ENCODE measurements around the gene LGALS13.

LGALS13 gene, protein sequence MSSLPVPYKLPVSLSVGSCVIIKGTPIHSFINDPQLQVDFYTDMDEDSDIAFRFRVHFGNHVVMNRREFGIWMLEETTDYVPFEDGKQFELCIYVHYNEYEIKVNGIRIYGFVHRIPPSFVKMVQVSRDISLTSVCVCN

DNA sequence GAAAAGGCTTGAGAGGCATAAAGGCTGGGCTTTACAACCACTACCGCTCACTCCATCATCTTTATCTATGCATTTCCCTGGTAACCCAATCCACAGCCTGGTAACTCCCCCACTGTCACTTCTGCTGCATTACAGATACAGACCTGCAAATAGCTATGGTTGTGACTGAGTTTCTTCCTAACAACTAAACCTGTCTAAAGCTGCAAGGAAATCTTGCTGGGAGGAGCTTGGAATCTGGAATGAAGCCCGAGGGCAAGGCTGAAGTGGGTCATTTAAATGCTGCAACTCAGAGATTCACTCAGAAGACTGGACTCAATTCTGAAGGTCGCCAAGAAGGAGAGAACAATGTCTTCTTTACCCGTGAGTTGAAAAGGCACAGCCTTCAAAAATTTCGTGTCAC lies at the start of gene LGALS13:
LGALS13 (plus strand) TSS at position 301 of the 400 bp plus-strand sequence; CDS start at position 346, 45 bp downstream.
- TF ChIP-seq ZNF274 (IDR thresholded peaks at IDR 0.05; ENCODE audit: low read depth, low read length) = no peak
- no peak within 1 kb of the TSS for H3K4me3 ChIP-seq (ENCODE audit: low read length)

DNA sequence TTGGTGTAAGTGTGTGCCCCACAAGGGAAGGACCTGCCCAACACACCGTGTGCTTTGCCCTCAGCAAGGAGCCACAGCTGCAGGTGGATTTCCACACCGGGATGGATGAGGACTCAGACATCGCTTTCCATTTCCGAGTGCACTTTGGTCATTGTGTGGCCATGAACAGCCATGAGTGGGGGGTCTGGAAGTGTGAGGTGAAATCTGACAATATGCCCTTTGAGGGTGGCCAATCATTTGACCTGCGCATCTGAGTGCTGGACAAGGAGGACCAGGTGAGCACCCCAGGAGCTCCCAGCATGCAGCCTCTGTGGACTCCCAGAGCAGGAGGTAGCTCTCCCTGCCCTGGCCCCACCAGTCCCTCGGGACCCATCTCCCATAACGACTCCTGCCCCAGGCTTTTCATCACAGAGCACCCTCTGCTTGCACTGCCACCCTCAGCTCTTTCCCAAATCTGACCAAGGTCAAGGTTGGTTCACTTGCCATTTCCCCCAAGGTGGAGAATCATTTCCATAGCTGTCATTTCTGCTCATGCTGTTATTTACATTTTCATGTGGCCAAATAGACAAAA lies 49.2 kb upstream of the LGALS13 start:
- TF ChIP-seq ZNF274 (IDR thresholded peaks at IDR 0.05; ENCODE audit: low read depth, low read length) = no peak
- H3K4me3 ChIP-seq (ENCODE audit: low read length) = no peak overlapping the region

DNA sequence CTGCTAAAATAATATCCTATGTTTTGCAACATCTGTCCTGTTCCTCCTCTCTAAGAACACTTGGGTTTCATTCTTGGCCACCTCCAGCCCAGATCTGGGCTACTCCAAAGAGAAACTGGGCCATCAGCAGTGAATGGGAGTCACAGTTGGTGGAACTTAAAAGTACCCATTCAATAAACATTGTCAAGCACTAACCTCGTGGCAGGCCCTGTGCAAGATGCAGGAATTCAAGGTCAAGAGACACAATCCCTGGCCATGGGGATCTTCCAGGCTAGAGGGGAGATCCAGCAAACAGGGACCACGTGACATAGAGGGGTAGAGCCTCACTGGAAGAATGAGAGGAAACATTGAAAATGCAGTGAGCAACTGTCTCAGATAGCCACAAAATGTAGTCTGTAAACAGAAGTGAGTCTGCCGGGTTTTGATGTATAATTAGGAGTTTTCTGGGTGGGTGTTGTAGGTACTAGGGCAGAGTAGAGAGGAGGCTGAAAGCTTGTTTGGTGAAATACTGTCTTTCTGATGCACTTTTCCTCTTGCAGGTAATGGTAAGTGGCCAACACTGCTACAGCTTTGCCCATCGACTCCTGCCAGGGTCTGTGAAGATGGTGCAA lies 47.5 kb upstream of the LGALS13 start:
- H3K4me3 ChIP-seq (ENCODE audit: low read length) = no peak overlapping the region
- TF ChIP-seq ZNF274 (IDR thresholded peaks at IDR 0.05; ENCODE audit: low read depth, low read length) = no peak

DNA sequence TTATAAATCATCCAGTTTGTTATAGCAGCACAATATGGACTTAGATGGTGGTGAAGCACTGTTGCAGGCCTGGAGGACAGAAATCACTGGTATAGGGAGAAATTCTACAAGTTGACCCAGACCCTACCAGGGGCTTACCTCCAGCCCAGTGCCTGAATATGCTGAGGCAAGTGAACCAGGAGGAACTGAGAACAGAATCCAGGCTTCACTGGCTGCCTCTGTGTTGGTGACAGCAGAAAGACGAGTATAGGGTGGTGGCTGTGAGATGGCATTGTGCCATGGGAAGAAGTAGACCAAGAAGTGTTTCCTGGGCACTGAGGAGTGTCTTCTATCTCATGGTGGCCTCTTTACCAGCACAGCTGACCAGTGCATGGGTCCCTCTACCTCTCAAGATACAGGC lies 46.4 kb upstream of the LGALS13 start:
- no peak for TF ChIP-seq ZNF274 (IDR thresholded peaks at IDR 0.05; ENCODE audit: low read depth, low read length)
- no peak overlapping the region for H3K4me3 ChIP-seq (ENCODE audit: low read length)

DNA sequence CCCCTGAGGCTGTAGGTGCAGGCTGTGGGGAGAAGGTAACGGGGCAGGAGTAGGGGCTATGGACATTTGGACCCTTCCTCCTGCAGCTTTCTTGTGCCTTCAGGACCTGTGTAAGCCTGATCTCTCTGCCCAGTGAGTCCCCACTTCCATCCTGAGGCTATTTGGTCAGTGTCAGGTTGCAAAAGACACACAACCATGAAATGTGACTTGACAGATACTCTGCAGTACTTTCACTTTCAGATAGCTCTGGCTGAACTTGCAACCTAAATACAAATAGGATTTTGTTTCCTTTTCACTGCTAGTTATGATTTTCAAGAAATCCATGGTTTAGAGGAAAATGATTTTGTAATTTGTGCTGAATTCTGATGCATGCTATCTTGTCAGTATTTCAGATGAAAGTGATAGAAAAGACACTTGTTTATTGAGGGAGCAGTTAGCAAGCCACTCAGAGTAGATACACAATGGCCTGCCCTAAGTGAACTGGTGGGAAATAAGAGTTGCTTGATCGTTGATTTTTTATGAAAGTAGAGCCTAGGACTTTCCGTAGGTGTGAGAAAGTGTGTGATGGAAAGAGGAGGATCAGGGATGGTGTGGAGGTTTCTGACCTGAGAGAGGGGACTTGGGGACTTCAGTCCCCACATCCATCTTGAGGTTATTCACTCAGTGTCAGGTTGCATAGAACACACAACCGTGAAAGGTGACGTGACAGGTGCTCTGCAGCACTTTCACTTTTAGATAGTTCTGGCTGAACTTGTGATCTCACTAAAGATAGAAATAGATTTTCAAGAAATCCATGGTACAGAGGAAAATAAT lies 44.3 kb upstream of the LGALS13 start:
- no peak for TF ChIP-seq ZNF274 (IDR thresholded peaks at IDR 0.05; ENCODE audit: low read depth, low read length)

DNA sequence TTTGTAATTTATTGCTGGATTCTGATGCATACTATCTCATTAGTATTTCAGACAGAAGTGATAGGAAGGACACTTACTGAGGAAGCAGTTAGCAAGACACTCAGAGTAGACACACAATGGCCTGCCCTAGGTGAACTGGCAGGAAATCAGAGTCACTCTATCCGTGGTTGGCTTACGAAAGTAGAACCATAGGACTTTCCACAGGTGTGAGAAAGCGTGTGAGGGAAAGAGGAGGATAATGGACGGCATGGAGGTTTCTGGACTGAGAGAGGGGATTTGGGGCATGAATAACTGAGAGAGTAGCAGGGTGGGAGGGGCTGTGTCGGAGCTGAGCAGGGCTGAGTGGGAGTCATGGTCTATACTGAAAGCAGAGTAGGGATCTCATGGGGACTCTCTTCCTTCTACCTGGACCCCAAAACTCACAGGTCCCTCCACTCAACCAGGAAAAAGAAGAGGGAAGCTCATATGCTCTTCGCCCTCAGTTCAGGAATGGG lies 43.7 kb upstream of the LGALS13 start:
- peak overlapping the region; percentile 49; the same call in 1 of the 2 replicates for H3K4me3 ChIP-seq (ENCODE audit: low read length)

More for the DNA sequence above, 44.3 kb upstream of the LGALS13 start:
- peak overlapping the region; percentile 49 for H3K4me3 ChIP-seq (ENCODE audit: low read length)

DNA sequence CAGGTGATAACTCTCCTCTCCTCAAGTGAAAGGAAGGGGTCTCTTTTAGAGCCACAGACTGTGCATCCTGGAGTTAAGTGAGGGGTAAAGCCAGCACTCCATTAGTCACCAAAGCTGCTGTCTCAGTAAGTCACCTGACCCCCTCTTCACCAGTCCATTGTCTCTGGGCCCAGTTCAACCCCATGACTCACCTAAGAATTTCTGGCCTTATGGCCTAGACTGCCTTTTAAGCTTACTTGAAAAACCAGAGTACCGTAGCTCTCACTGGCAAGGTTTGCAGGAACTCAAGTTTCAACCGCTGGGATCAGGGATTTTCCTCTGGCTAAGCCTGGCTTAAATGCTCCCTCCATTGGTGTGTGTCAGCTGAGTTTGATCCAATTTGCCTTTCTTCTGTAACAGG lies 38.9 kb upstream of the LGALS13 start:
- no peak for TF ChIP-seq ZNF274 (IDR thresholded peaks at IDR 0.05; ENCODE audit: low read depth, low read length)
- H3K4me3 ChIP-seq (ENCODE audit: low read length) = no peak overlapping the region

More for the DNA sequence above, 43.7 kb upstream of the LGALS13 start:
- TF ChIP-seq ZNF274 (IDR thresholded peaks at IDR 0.05; ENCODE audit: low read depth, low read length) = no peak

DNA sequence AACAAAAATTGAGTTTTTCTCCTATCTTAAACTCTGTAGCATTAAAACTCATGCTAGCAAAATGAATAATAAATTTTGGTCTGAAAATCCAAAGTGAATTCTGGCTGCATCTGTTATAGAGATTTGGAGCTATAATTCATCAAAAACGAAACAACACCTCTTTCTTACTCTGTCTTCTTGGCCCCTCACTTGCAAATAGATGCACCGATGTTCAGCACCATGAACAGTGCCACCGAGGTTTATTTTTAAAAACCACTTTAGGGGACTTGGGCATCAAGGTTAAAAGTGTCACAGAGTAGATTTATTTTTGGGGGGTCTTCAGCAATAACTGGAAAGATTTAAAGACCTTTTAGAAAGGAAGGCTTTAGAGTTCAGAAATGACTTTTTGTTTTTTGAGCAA lies 36.3 kb upstream of the LGALS13 start:
- no peak for TF ChIP-seq ZNF274 (IDR thresholded peaks at IDR 0.05; ENCODE audit: low read depth, low read length)

DNA sequence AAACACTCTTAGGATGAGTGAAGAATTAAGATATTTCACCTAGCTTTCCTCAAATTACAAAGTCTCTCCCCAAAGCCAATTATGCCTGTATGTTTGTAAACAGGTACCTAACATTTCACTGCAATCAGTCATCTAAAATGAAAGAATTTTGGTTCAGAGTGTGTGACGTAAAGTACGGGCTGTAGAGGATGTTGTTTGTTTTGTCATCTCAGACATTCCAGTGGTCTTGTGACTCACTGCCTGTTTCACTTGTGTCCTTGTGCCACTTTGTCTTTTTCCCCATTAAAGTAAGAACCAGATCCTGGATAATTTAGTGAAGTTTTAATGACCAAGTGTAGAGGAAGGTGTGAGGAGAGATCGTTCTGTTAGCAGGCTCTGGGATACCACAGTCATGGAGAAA lies 33.7 kb upstream of the LGALS13 start:
- H3K4me3 ChIP-seq (ENCODE audit: low read length) = no peak overlapping the region
- no peak for TF ChIP-seq ZNF274 (IDR thresholded peaks at IDR 0.05; ENCODE audit: low read depth, low read length)

More for the DNA sequence above, 36.3 kb upstream of the LGALS13 start:
- no peak overlapping the region for H3K4me3 ChIP-seq (ENCODE audit: low read length)

DNA sequence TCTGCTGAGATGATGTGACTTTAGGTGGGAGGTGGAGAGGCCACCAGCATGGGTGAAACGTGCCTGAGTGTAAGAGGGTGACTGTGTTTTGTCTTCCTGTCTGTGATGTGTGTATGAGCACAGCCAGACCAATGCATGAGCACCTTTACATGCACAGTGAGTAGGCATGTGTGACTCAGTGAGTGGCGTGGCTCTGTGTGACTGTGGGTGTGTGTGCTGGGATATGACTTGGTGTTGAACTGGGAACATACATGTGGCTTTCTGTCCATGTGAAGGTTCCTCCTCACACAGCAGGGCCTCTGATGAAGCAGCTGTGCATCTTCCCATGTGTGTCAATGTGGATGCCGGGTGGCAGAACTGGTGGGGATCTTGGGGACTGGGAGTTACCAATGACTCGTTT lies 19.9 kb upstream of the LGALS13 start:
- no peak overlapping the region for H3K4me3 ChIP-seq (ENCODE audit: low read length)
- TF ChIP-seq ZNF274 (IDR thresholded peaks at IDR 0.05; ENCODE audit: low read depth, low read length) = no peak

DNA sequence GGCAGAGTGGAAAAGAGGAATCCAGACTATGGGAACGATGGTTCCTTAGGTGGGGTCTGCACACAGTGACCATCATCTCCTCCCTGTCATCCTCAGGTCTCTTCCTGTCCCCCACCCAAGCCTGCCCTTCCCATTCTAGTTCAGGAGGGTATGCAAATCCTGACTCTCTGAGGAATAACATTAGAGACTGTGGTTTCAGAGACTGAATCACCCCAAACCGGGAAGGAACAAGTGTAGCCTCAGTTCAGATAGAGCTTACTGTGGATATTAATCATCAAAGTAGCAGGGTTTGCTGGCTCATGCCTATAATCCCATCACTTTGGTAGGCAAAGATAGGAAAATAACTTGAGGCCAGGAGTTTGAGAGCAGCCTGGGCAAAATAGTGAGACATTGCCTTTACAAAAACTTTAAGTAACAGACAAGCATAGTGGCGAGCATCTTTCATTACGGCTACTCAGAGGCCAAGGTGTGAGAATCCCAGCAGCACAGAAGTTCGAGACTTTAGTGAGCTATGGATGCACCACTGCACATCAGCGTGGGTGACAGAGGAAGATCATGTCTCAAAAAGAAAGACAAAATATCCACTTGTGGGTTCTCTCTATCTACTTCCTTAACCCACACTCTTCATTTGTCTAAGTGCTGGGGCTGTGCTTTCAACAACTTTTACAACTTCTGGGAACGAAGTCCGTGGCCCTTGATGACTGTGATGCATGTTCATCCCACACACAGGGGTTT lies 19.3 kb upstream of the LGALS13 start:
- no peak for TF ChIP-seq ZNF274 (IDR thresholded peaks at IDR 0.05; ENCODE audit: low read depth, low read length)
- H3K4me3 ChIP-seq (ENCODE audit: low read length) = no peak overlapping the region

DNA sequence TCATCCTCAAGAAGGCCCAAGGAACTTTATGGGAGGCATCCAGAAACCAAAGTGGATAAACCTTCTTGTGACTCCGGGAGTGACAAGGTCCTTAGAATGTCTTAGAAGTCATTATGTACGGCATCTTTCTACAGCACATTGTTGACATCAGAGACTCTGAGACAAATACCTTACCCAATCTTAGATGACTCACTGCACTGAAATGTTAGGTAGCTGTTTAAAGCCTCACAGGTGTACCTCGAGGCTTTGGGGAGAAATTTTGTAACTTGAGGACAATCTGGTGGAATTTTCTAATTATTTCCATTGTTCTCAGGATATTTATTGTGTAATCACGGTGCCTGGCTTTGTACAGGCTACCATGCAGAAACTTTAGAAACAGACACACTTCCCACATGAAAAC lies 14.8 kb upstream of the LGALS13 start:
- H3K4me3 ChIP-seq (ENCODE audit: low read length) = no peak overlapping the region
- TF ChIP-seq ZNF274 (IDR thresholded peaks at IDR 0.05; ENCODE audit: low read depth, low read length) = no peak

DNA sequence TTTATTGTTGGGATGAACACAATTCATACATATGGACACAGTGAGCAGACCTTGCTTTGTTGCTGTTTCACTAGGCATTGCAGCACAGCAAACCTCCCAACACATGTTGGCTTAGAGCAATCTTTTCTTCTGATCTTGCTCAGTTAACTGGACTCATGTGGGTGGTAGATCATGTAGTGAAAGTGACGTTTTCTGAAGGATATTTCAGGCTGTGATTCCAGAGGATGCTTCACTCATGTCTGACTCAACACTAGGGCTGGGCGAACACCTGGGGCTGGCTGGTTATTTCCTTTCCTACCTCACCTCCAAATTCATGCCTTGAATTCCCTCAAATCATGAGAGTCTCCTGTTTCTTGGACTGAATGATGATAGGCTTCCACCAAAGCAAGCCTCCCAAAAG lies 14.3 kb upstream of the LGALS13 start:
- H3K4me3 ChIP-seq (ENCODE audit: low read length) = no peak overlapping the region
- no peak for TF ChIP-seq ZNF274 (IDR thresholded peaks at IDR 0.05; ENCODE audit: low read depth, low read length)

DNA sequence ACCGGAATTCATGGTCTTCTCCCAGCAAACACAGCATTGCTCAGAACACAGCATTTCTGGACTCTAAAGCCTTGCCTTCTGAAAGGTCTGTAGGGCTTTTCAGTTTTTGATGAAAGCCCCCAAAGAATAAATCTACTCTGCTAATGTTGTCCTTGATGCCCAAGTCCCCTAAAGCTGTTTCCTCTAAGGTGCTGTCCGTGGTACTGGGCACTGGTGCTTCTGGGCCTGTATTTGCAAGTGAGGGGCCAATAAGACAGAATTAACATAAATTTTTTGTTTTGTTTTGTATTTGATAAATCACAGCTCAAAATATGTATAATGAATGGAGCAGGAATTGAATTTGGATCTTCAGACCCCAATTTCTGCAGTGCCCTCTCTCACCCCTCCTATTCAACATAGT lies 12.1 kb upstream of the LGALS13 start:
- H3K4me3 ChIP-seq (ENCODE audit: low read length) = no peak overlapping the region
- TF ChIP-seq ZNF274 (IDR thresholded peaks at IDR 0.05; ENCODE audit: low read depth, low read length) = no peak

Data from GM08714 (cell line).